Measurements from ENCODE around the gene LYAR.
"Not testable (repeated sequence)": the region's sequence is repeated elsewhere in the genome, so short reads cannot be mapped to it uniquely, and the experiment has no call there.

Gene LYAR

DNA sequence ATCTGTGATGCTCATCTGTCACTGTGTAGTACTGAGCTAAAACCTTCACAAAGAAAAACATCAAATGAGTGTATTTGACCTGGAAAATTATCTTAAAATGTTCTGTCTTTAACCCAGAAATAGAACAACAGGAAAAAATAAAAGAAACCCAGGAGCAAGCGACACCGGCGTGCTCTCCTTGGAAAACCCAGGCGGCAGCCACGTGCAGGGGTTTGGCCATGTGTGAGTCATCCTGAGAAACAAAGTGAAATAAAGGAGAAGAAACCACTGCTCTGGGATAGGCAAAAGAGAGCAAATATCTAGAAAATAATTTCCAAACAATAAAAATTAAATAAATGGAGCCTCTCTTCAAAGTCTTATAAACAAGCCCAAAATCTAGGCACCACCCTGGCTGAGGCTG is 22.0 kb downstream of the LYAR start:
- TF ChIP-seq CTCF (IDR thresholded peaks at IDR 0.05; ENCODE audit: borderline replicate concordance, insufficient read depth, low read depth, low read length), result no peak
- no peak overlapping the region for H3K4me3 ChIP-seq (ENCODE audit: low read depth, low read length)

GRCh38 chr4:4260185-4260751 is 29.7 kb downstream of the LYAR start:
- TF ChIP-seq CTCF (IDR thresholded peaks at IDR 0.05; ENCODE audit: borderline replicate concordance, insufficient read depth, low read depth, low read length), result peak; percentile 15; the same call in 1 of the 2 replicates
- H3K4me3 ChIP-seq (ENCODE audit: low read depth, low read length), result no peak overlapping the region

DNA sequence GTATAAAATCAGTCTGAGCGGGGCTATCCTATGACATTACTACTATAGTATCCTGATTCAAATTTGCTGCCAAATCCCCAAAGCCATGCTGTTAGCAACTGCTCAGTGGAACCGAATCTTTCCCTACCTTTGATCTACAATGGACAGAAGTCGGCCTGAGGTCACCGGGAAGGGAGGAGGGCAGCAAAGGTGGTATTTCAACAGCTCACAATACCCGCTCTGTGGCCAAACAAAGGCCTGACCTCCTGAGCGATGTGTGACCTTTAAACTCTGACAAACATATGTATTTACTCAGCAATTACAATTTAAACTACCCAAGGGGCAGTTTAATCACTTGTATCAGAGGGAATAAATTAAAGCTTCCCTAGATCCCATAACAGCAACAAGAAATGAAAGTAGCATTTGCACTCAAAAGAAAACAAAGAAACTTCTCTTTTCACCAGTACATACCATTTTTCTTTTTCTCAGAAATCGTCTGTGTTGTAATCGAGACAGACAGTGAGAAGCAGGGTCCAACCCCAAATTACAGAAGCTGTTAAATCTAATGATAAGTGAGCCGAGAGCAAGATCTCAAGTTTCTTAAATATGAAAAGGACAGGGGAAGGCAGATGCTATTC is 30.4 kb downstream of the LYAR start:
- TF ChIP-seq CTCF (IDR thresholded peaks at IDR 0.05; ENCODE audit: borderline replicate concordance, insufficient read depth, low read depth, low read length), result no peak
- no peak overlapping the region for H3K4me3 ChIP-seq (ENCODE audit: low read depth, low read length)

- H3K4me3 ChIP-seq (ENCODE audit: low read depth, low read length), result not testable (repeated sequence)
These were observed 32.2 kb downstream of the LYAR start for GRCh38 chr4:4257705-4258104.

GRCh38 chr4:4256799-4257198 is 33.2 kb downstream of the LYAR start:
- no peak overlapping the region for H3K4me3 ChIP-seq (ENCODE audit: low read depth, low read length)
- TF ChIP-seq CTCF (IDR thresholded peaks at IDR 0.05; ENCODE audit: borderline replicate concordance, insufficient read depth, low read depth, low read length), result no peak

GRCh38 chr4:4254666-4255065 is 35.3 kb downstream of the LYAR start:
- no peak overlapping the region for H3K4me3 ChIP-seq (ENCODE audit: low read depth, low read length)
- TF ChIP-seq CTCF (IDR thresholded peaks at IDR 0.05; ENCODE audit: borderline replicate concordance, insufficient read depth, low read depth, low read length), result no peak

DNA sequence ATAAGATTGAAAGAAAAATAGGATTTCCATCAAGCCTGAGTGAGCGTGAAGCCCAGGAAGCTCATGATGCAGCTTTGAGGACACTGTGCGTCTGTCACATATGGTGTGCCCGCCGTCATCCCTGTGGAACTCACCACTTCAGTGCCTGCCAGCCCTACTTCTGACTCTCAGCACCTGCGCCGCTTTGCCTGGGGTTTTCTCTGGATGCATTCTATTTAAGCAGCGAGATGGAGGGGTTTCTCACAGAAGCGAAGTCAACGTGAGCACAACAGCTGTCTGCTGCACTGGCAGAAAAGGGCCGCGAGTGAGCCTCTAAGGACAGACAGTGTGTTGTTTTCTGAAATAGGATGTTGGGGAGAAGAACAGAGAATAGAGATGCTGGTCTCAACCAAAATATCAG is 35.8 kb downstream of the LYAR start:
- TF ChIP-seq CTCF (IDR thresholded peaks at IDR 0.05; ENCODE audit: borderline replicate concordance, insufficient read depth, low read depth, low read length), result no peak
- no peak overlapping the region for H3K4me3 ChIP-seq (ENCODE audit: low read depth, low read length)

Data from GM12875 (cell line).